ENCODE results near the gene PCNX4. TPM values are rescaled to one million over a fixed set of nuclear protein-coding genes. Genes with fewer than 3 reads are reported as not detected.
A peak's percentile ranks its signal among the peaks of the same experiment; 100 is the strongest.
"Not testable (repeated sequence)": the region's sequence is repeated elsewhere in the genome, so short reads cannot be mapped to it uniquely, and the experiment has no call there.

The PCNX4 gene
- total RNA-seq, result 10 to 100 TPM; 36.1 to 45.4 TPM

DNA sequence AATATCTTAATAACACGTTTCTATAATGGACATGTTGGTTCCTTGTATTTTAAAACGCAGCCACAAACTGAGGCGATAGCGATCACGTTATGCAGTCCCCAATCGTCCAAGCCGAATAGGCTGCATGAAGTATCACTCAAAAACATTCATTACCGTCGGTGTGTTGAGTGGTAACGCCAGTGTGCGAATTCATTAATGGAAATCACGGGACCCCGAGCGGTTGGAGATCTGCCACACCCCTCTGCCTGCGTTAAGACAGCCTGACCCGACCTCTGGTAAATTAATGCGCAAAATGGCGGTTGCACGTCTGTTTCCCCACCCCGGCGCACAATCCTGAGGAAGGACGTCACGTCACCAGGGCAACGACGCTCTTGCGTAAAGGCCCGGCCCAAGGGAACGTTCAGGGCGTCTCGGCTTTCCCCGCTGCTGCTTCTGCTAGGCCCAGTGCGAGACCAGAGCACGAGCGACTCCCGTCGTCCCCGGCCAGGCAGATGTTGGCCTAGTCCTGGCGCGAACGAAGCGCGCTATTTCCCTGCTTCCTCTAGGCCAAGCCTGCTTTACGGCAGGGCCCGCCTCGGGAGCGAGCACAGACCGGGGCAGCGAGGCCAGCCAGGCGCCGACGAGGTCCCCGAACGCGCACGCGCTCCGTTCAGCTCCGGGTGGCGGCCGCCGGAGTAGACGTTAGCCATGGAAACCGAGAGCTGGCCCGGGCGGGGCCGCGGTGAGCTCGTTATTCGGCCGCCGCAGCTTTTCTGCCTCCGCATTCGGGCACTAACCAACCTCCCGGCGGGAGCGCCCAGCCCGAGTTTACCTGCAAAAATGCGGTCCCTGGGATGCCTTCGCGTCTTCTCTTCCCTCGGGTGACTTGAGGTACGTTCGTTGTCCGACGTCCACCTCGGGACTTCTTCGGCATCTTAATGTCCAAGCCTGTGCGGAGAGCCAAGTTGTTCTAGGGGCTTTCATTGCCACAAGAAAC is at the start of gene PCNX4:
Gene PCNX4 (plus strand): TSS at position 374 of the 976 bp plus-strand sequence. CDS start 15,716 bp downstream, outside the sequence.
- DNase-seq (peak; percentile 92 to 95), ATAC-seq (replicated peaks in 1 of 2) (peak; percentile 93 to 96)
- H3K36me3 Mint-ChIP-seq (ENCODE audit: insufficient read depth in 2 of 2), result peaks cover 7 to 8% of the 10 kb centered on the region in 2 donors
- peak within 1 kb of the TSS; percentile 91 to 98 for H3K4me3 Mint-ChIP-seq
- H3K4me1 Mint-ChIP-seq (ENCODE audit: low read depth), result peaks cover 39% of the 10 kb centered on the region
- peaks cover 0 to 2% of the 10 kb centered on the region in 2 donors for H3K9me3 Mint-ChIP-seq
- no peaks in the 10 kb centered on the region for H3K27me3 Mint-ChIP-seq (ENCODE audit: low read depth)
- H3K27ac Mint-ChIP-seq, result peak within 1 kb of the TSS; percentile 98

DNA sequence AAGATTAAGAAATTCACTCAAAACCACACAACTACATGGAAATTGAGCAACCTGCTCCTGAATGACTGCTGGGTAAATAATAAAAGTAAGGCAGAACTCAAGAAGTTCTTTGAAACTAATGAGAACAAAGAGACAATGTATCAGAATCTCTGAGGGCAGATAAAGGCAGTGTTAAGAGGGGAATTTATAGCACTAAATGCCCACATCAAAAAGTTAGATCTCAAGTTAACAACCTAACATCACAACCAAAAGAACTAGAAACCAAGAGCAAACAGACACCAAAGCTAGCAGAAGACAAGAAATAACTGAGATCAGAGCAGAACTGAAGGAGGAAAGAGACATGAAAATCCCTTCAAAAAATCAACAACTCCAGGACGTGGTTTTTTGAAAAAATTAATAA is 43.7 kb upstream of the PCNX4 start:
- not testable (repeated sequence) for H3K36me3 Mint-ChIP-seq (ENCODE audit: insufficient read depth in 2 of 2); ATAC-seq (replicated peaks in 1 of 2); H3K4me3 Mint-ChIP-seq; H3K27me3 Mint-ChIP-seq (ENCODE audit: low read depth); H3K27ac Mint-ChIP-seq; H3K4me1 Mint-ChIP-seq (ENCODE audit: low read depth); DNase-seq; H3K9me3 Mint-ChIP-seq

DNA sequence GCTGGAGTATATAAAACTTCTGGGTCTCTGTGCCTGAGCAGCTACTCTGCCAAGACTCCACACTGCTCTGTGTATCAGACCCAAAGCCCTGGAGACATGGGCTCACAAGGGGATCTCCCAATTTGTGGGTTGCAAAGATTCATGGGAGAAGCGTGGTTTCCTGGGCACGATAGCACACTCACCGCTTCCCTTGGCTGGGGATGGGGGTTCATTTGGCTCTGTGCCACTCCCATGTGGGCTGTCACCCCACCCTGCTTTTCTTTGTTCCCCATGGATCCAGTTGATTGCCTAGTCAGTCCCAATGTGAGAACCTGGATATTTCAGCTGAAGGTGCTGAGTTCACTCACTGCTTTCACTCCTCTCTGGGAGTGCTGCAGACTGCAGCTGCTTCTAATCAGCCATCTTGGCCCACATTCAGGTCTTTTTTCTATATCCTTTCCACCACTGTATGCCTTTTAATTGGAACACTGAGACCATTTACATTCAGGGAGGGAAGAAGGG is 40.0 kb upstream of the PCNX4 start:
- no peak for ATAC-seq (replicated peaks in 1 of 2)
- Mint-ChIP-seq H3K36me3 (ENCODE audit: insufficient read depth in 2 of 2) (peaks cover 0 to 2% of the 10 kb centered on the region in 2 donors), H3K4me3 (no peak overlapping the region), H3K4me1 (ENCODE audit: low read depth) (peaks cover 10% of the 10 kb centered on the region), H3K27me3 (ENCODE audit: low read depth) (peaks cover 4% of the 10 kb centered on the region), H3K27ac (no peak overlapping the region), H3K9me3 (peaks cover 0 to 2% of the 10 kb centered on the region in 2 donors)
- DNase-seq, result no peak

DNA sequence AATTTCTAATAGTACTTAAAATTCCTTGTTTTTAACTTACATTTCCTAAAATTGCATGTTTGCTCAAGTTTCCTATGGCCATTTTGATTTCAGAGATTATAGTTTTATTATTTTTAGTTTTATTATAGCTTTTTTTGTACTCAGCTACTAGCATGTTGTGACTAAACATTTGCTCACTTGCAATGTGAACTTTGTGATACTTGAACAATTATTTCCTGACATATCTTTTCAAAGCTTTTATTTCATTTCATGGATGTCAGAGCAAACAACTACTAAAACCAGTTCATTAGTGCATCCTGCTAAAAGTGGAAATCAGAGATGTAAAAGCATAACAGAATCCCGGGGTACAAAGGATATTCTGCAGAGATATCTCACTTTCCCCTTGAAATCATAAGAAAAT is 33.6 kb upstream of the PCNX4 start:
- no peaks in the 10 kb centered on the region for H3K36me3 Mint-ChIP-seq (ENCODE audit: insufficient read depth in 2 of 2)
- no peak for ATAC-seq (replicated peaks in 1 of 2)
- no peak for DNase-seq
- H3K27me3 Mint-ChIP-seq (ENCODE audit: low read depth), result no peaks in the 10 kb centered on the region
- no peaks in the 10 kb centered on the region for H3K4me1 Mint-ChIP-seq (ENCODE audit: low read depth)
- H3K4me3 Mint-ChIP-seq, result no peak overlapping the region
- no peaks in the 10 kb centered on the region for H3K9me3 Mint-ChIP-seq
- no peak overlapping the region for H3K27ac Mint-ChIP-seq

DNA sequence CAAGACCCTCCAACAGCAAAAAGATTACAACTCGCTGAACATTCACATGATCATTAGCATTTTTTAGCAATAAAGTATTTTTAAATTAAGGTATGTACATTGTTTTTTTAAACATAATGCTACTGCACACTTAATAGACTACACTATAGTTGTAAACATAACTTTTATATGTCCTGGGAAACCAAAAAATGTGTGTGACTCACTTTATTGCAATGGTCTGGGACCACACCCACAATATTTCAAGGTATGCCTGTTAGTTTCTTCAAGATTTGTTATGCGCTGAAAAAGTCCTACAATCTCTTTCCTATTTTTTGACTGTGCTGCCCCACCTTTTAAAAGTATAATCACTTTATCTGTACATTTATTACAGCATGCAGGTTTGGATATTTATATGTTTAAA is 30.4 kb upstream of the PCNX4 start:
- no peak for DNase-seq

DNA sequence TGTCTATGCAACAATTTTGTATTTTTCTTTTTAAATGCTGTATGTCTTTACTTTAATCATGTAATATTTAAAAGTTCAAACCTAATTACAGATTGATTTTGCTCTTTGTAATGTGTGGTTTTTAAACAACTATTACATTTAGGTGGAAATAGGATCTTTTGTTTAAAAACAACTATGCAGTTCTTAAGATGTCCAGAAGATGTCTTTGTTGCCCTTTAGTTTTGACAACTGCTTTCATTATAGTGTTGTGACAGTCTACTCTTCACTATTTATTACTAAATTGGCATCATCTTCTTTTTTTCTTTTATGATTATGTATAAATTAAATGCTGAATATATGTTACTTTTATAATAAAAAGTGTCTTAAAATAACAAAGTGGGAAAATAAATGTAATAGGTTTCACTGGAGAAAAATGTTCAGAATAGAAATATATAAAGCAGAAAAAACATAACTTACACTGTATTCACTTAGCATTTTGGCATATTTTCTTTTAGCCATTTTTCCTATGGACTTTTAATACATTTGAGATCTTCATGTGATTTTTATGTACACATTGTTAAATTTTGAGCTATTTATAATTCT is 27.1 kb upstream of the PCNX4 start:
- Mint-ChIP-seq H3K4me1 (ENCODE audit: low read depth) (no peaks in the 10 kb centered on the region), H3K27ac (no peak overlapping the region), H3K4me3 (no peak overlapping the region), H3K36me3 (ENCODE audit: insufficient read depth in 2 of 2) (no peaks in the 10 kb centered on the region), H3K27me3 (ENCODE audit: low read depth) (no peaks in the 10 kb centered on the region), H3K9me3 (no peaks in the 10 kb centered on the region)
- no peak for ATAC-seq (replicated peaks in 1 of 2)
- DNase-seq, result no peak

More for the DNA sequence above, 30.4 kb upstream of the PCNX4 start:
- no peak for ATAC-seq (replicated peaks in 1 of 2)
- H3K4me1 Mint-ChIP-seq (ENCODE audit: low read depth), result no peaks in the 10 kb centered on the region
- H3K36me3 Mint-ChIP-seq (ENCODE audit: insufficient read depth in 2 of 2), result no peaks in the 10 kb centered on the region
- H3K27me3 Mint-ChIP-seq (ENCODE audit: low read depth), result no peaks in the 10 kb centered on the region
- no peaks in the 10 kb centered on the region for H3K9me3 Mint-ChIP-seq
- H3K4me3 Mint-ChIP-seq, result no peak overlapping the region
- H3K27ac Mint-ChIP-seq, result no peak overlapping the region

DNA sequence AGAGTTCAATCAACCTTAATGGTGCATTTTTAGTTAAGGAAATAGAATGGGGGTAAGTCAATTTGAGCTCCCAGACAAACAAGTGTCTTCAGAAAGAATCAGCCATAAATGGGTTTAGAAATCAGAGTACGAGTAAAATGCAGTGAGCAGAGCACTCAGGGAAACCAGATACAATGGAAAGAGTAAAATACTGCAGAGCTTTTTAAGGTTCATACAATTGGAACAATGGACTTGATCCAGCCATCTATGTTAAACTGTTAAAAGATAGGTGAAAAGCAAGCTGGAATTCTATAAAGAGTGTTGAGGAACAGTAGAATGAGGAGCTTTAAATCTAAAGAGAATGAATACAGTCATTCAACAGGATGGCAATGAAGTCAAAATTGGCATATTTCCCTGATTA is 23.8 kb upstream of the PCNX4 start:
- no peaks in the 10 kb centered on the region for H3K9me3 Mint-ChIP-seq
- H3K4me3 Mint-ChIP-seq, result no peak overlapping the region
- no peaks in the 10 kb centered on the region for H3K36me3 Mint-ChIP-seq (ENCODE audit: insufficient read depth in 2 of 2)
- H3K27me3 Mint-ChIP-seq (ENCODE audit: low read depth), result no peaks in the 10 kb centered on the region
- H3K4me1 Mint-ChIP-seq (ENCODE audit: low read depth), result no peaks in the 10 kb centered on the region
- DNase-seq (no peak), ATAC-seq (replicated peaks in 1 of 2) (no peak)
- no peak overlapping the region for H3K27ac Mint-ChIP-seq

DNA sequence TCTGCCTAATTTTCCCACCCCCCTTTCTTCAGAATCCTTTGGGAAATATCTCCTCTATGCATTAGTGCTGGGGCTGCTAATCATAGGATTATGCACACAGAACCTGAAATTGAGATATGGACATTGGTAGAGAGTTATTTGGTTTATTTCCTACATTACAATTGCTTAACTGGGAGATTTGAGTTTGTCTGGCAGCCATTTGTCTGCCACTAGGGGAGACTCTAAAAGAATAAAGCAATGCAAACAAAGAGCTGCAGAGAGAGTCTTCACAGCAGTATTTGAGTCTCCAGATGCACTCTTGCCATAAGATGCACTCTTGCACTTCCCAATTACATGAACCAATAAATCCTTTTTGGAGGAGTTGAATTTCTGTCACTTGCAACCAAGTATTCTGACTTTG is 12.0 kb upstream of the PCNX4 start:
- Mint-ChIP-seq H3K27me3 (ENCODE audit: low read depth) (no peaks in the 10 kb centered on the region), H3K27ac (no peak overlapping the region), H3K36me3 (ENCODE audit: insufficient read depth in 2 of 2) (peaks cover 2 to 11% of the 10 kb centered on the region in 2 donors), H3K4me1 (ENCODE audit: low read depth) (no peaks in the 10 kb centered on the region), H3K4me3 (no peak overlapping the region), H3K9me3 (peaks cover 1 to 8% of the 10 kb centered on the region in 2 donors)
- DNase-seq, result no peak
- ATAC-seq (replicated peaks in 1 of 2), result no peak

DNA sequence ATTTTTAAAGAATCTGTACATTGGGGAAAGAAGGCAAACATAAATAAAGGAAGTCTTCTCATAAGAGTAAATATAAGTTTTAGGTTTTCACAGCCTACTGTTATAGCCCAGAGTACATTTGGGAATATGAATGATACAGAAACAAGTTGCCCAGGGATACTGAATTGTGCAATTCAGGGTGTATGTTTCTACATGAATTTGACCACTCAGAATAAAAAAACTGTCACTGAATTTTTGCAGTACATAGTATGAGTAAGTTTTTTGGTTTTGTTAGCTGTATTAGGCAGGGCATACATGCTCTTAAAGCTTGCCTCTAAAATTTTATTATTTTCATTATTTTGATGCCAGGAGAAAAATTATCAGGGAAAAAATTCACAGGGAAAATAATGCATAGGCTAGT is 6.6 kb upstream of the PCNX4 start:
- no peaks in the 10 kb centered on the region for H3K9me3 Mint-ChIP-seq
- H3K27me3 Mint-ChIP-seq (ENCODE audit: low read depth), result no peaks in the 10 kb centered on the region
- ATAC-seq (replicated peaks in 1 of 2), result no peak
- no peak overlapping the region for H3K4me3 Mint-ChIP-seq
- DNase-seq, result no peak
- no peak overlapping the region for H3K27ac Mint-ChIP-seq
- no peaks in the 10 kb centered on the region for H3K36me3 Mint-ChIP-seq (ENCODE audit: insufficient read depth in 2 of 2)
- no peaks in the 10 kb centered on the region for H3K4me1 Mint-ChIP-seq (ENCODE audit: low read depth)

DNA sequence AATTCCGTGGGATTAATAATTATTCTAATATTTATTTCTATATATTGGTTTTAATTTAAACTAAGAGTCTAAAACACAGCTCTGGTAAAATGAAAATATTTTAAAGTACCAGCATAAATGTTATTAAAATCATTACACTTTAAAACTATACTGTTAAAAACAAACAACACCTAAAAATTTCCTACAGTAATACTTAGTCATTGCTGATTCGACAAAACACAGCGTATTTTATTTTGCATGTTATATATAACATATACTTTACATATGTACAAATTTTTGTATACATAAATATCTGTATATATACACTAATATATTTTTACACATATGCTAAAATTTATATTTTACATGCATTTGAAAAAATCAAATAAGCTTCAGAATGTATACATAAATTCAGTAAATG is 6.0 kb upstream of the PCNX4 start:
- H3K9me3 Mint-ChIP-seq, result no peaks in the 10 kb centered on the region
- H3K27ac Mint-ChIP-seq, result no peak overlapping the region
- DNase-seq, result no peak
- H3K27me3 Mint-ChIP-seq (ENCODE audit: low read depth), result no peaks in the 10 kb centered on the region
- H3K36me3 Mint-ChIP-seq (ENCODE audit: insufficient read depth in 2 of 2), result no peaks in the 10 kb centered on the region
- ATAC-seq (replicated peaks in 1 of 2), result no peak
- H3K4me1 Mint-ChIP-seq (ENCODE audit: low read depth), result peaks cover 6% of the 10 kb centered on the region
- no peak overlapping the region for H3K4me3 Mint-ChIP-seq

DNA sequence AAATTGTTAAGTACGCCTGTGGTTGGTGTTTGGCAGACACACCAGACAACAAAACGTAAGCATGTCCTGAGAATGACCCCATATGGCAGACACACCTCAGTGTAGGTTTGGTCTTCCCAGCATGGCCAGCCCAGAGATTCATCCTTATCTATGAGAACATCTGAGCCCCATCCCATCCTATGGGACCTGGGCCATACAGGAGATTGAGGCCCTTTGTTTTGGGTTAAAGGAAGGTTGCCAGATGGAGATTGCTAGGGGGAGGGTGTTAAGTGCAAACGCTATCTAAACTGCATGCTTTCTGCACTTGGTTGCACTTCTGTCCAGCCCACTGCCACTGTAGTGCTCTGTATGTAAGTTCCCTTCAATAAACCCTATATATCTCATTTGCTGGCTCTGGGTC is 4.1 kb upstream of the PCNX4 start:
- no peak overlapping the region for H3K27ac Mint-ChIP-seq
- no peaks in the 10 kb centered on the region for H3K27me3 Mint-ChIP-seq (ENCODE audit: low read depth)
- no peak for ATAC-seq (replicated peaks in 1 of 2)
- H3K4me1 Mint-ChIP-seq (ENCODE audit: low read depth), result peaks cover 7% of the 10 kb centered on the region
- H3K9me3 Mint-ChIP-seq, result no peaks in the 10 kb centered on the region
- DNase-seq, result no peak
- no peak overlapping the region for H3K4me3 Mint-ChIP-seq
- peaks cover 2% of the 10 kb centered on the region in 2 donors for H3K36me3 Mint-ChIP-seq (ENCODE audit: insufficient read depth in 2 of 2)

DNA sequence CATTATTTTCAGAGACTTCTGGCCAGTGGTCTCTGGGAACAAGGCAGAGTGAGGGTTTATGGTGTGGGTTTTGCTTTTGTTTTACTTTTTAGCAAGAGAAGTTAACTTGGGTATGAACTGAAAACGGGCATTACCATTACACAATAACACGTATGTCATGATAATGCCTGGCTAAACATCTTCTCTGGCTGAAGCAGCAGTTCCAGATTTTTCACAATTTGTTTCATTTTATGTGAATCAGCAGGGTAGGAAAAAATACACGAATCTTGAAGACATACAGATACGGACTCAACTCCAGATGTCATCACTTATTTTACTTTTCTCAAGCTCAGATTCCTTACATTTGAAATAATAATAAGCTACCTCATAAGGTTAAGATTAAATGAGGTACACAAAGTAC is 2.5 kb upstream of the PCNX4 start:
- ATAC-seq (replicated peaks in 1 of 2) (no peak), DNase-seq (no peak)
- no peak overlapping the region for H3K27ac Mint-ChIP-seq
- no peaks in the 10 kb centered on the region for H3K27me3 Mint-ChIP-seq (ENCODE audit: low read depth)
- no peak overlapping the region for H3K4me3 Mint-ChIP-seq
- peaks cover 0 to 1% of the 10 kb centered on the region in 2 donors for H3K9me3 Mint-ChIP-seq
- peaks cover 22% of the 10 kb centered on the region for H3K4me1 Mint-ChIP-seq (ENCODE audit: low read depth)
- peaks cover 5 to 6% of the 10 kb centered on the region in 2 donors for H3K36me3 Mint-ChIP-seq (ENCODE audit: insufficient read depth in 2 of 2)

DNA sequence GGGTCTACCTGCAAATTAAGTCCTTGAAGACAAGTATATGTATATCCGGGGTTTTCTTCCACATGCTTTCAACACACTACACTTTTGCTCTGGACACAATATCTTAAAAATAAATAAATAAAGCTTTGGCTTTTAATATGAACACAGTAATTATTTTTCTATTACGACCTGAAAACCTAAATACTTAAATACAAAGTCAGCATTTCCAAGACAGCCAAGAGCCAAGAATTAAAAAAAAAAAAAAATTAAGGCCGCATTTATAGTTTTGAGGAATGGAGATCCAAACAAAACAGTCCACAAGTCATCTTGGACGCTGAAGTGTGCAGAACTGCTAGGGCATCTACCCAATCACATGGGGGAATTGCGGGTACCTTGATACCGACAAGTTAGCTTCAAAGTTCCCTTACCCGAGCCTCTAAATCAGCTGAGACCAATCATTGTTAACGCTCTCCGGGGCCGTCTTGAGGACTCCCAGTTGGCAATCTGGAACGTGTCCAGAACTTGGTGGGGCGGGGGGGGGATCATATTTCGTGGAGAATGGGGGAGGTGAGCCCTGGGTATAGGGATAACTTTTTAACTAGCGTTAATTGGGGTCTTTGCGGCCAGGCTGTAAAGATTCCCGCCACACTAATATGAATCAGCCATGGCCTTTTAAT is 731 bp upstream of the PCNX4 start:
- Mint-ChIP-seq H3K36me3 (ENCODE audit: insufficient read depth in 2 of 2) (peaks cover 7% of the 10 kb centered on the region in 2 donors), H3K4me1 (ENCODE audit: low read depth) (peaks cover 39% of the 10 kb centered on the region), H3K27me3 (ENCODE audit: low read depth) (no peaks in the 10 kb centered on the region), H3K4me3 (peak overlapping the region; percentile 91 to 98), H3K27ac (peak overlapping the region; percentile 98), H3K9me3 (peaks cover 0 to 2% of the 10 kb centered on the region in 2 donors)
- DNase-seq (peak; percentile 10 to 11), ATAC-seq (replicated peaks in 1 of 2) (no peak)

Measured in activated T-cell treated with anti-CD3 and anti-CD28 coated beads, Interleukin-2, amount 50 U/mL, for 72 hours (primary cell).